DMS 273 (cell line): ENCODE data around the gene TESMIN.
A peak's percentile ranks its signal among the peaks of the same experiment; 100 is the strongest.

Experiments used
- DNase-seq: peaks from one replicate; lab custom pipeline; 2025; ENCODE audit not compliant: unreplicated experiment; lab: John Stamatoyannopoulos, UW

The TESMIN gene

GRCh38 chr11:68685656-68686380 lies 65.5 kb downstream of the TESMIN start:
- DNase-seq: no peak

- DNase-seq: peak; percentile 66
These were observed 66.6 kb downstream of the TESMIN start, which contains the start of gene GAL for GRCh38 chr11:68684385-68685356. GAL (plus strand) TSS chr11:68684544; CDS start chr11:68684924, 380 bp downstream.

- DNase-seq: no peak
These were observed 67.6 kb downstream of the TESMIN start for GRCh38 chr11:68683536-68684384.

- DNase-seq: no peak
These were observed 68.2 kb downstream of the TESMIN start for GRCh38 chr11:68683121-68683520.

- DNase-seq: no peak
These were observed 68.8 kb downstream of the TESMIN start for GRCh38 chr11:68682531-68682961.

GRCh38 chr11:68680541-68681231 lies 70.6 kb downstream of the TESMIN start:
- DNase-seq: no peak

GRCh38 chr11:68678031-68678441 lies 73.3 kb downstream of the TESMIN start:
- DNase-seq: no peak

- DNase-seq: peak; percentile 71
These were observed 73.9 kb downstream of the TESMIN start for GRCh38 chr11:68677432-68677831.

GRCh38 chr11:68674461-68674860 lies 76.9 kb downstream of the TESMIN start:
- DNase-seq: no peak

GRCh38 chr11:68673991-68674390 lies 77.3 kb downstream of the TESMIN start:
- DNase-seq: peak; percentile 36

- no peak for DNase-seq
These were observed 77.9 kb downstream of the TESMIN start for GRCh38 chr11:68673306-68673945.

- DNase-seq: no peak
These were observed 80.9 kb downstream of the TESMIN start for GRCh38 chr11:68670208-68670992.

- no peak for DNase-seq
These were observed 81.8 kb downstream of the TESMIN start for GRCh38 chr11:68669301-68670090.

GRCh38 chr11:68667511-68668500 lies 83.5 kb downstream of the TESMIN start:
- no peak for DNase-seq

- no peak for DNase-seq
These were observed 84.5 kb downstream of the TESMIN start for GRCh38 chr11:68666849-68667248.

- DNase-seq: no peak
These were observed 85.9 kb downstream of the TESMIN start for GRCh38 chr11:68665436-68665835.

GRCh38 chr11:68664906-68665305 lies 86.4 kb downstream of the TESMIN start:
- no peak for DNase-seq
